Measurements from ENCODE around the gene SH3BP4. TPM values are rescaled to one million over a fixed set of nuclear protein-coding genes. Genes with fewer than 3 reads are reported as not detected.

The SH3BP4 gene
- total RNA-seq, 1 donor from 2014 or later: 1.1 TPM

DNA sequence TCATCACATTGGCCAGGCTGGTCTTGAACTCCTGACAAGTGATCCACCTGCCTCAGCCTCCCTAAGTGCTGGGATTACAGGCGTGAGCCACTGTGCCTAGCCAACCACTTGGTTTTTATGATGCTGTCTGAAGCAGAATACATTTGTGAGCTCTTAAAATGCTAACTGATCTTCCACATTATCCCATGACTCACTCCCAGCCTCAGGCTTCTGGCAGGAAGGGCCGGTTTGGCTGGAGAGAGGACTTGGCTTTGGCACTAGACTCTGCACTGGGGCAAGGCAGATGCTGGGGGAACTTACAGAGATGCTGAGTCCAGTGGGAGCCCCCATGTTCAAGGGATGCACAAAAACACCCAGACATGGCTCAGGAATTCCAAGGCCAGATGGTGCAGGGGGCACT lies 40.5 kb upstream of the SH3BP4 start:
- no peaks in the 10 kb centered on the region for H3K9me3 Mint-ChIP-seq
- no peaks in the 10 kb centered on the region for H3K36me3 Mint-ChIP-seq (ENCODE audit: low read depth)
- ATAC-seq (ENCODE audit: low read depth): no peak
- POLR2A ChIA-PET: no interaction called here
- intact Hi-C loops (cut with micrococcal nuclease): no loop called here
- no peak overlapping the region for H3K4me3 Mint-ChIP-seq
- H3K27me3 Mint-ChIP-seq: no peaks in the 10 kb centered on the region
- TF ChIP-seq, protein P1, sequence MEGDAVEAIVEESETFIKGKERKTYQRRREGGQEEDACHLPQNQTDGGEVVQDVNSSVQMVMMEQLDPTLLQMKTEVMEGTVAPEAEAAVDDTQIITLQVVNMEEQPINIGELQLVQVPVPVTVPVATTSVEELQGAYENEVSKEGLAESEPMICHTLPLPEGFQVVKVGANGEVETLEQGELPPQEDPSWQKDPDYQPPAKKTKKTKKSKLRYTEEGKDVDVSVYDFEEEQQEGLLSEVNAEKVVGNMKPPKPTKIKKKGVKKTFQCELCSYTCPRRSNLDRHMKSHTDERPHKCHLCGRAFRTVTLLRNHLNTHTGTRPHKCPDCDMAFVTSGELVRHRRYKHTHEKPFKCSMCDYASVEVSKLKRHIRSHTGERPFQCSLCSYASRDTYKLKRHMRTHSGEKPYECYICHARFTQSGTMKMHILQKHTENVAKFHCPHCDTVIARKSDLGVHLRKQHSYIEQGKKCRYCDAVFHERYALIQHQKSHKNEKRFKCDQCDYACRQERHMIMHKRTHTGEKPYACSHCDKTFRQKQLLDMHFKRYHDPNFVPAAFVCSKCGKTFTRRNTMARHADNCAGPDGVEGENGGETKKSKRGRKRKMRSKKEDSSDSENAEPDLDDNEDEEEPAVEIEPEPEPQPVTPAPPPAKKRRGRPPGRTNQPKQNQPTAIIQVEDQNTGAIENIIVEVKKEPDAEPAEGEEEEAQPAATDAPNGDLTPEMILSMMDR (IDR thresholded peaks at IDR 0.05): no peak
- DNase-seq: no peak
- H3K27ac Mint-ChIP-seq: no peak overlapping the region
- CTCF ChIA-PET: no interaction called here
- H3K4me1 Mint-ChIP-seq: no peaks in the 10 kb centered on the region

DNA sequence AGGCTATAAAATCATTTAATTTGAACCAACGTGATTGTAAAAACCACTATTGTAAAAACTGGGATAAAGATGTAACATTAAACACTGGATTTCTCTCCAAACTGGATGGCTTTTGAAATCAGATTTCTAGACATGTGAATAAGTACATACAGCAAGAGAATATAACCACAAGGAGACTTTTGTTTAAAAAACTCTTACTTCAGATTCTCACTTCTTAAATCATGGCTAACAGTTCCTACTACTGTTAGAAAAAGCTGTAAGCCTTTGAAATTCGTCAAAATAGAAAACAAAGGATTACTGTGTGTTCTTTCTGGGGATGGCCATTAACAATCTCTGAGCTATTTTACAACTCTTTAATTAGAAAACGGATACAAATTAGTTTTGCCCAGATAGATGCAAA lies 39.4 kb upstream of the SH3BP4 start:
- H3K36me3 Mint-ChIP-seq (ENCODE audit: low read depth): no peaks in the 10 kb centered on the region
- ATAC-seq (ENCODE audit: low read depth) (no peak), DNase-seq (no peak)
- CTCF ChIA-PET: no interaction called here
- TF ChIP-seq, protein P1 (IDR thresholded peaks at IDR 0.05): no peak
- POLR2A ChIA-PET: no interaction called here
- no peaks in the 10 kb centered on the region for H3K27me3 Mint-ChIP-seq
- H3K4me3 Mint-ChIP-seq: no peak overlapping the region
- intact Hi-C loops (cut with micrococcal nuclease): no loop called here
- H3K9me3 Mint-ChIP-seq: no peaks in the 10 kb centered on the region
- no peaks in the 10 kb centered on the region for H3K4me1 Mint-ChIP-seq
- no peak overlapping the region for H3K27ac Mint-ChIP-seq

- intact Hi-C loops (cut with micrococcal nuclease): no loop called here
- Mint-ChIP-seq H3K9me3 (no peaks in the 10 kb centered on the region), H3K27ac (no peak overlapping the region), H3K27me3 (no peaks in the 10 kb centered on the region), H3K4me1 (no peaks in the 10 kb centered on the region), H3K36me3 (ENCODE audit: low read depth) (no peaks in the 10 kb centered on the region), H3K4me3 (no peak overlapping the region)
- ChIA-PET CTCF (no interaction called here), POLR2A (no interaction called here)
- DNase-seq: no peak
- no peak for ATAC-seq (ENCODE audit: low read depth)
- TF ChIP-seq, protein P1 (IDR thresholded peaks at IDR 0.05): no peak
Measured at GRCh38 chr2:234913208-234913626, 38.6 kb upstream of the SH3BP4 start.

GRCh38 chr2:234914371-234915154 lies 37.3 kb upstream of the SH3BP4 start:
- ChIA-PET POLR2A (no interaction called here), CTCF (no interaction called here)
- Mint-ChIP-seq H3K36me3 (ENCODE audit: low read depth) (no peaks in the 10 kb centered on the region), H3K27ac (no peak overlapping the region), H3K27me3 (peaks cover 2% of the 10 kb centered on the region), H3K4me1 (no peaks in the 10 kb centered on the region), H3K9me3 (no peaks in the 10 kb centered on the region), H3K4me3 (no peak overlapping the region)
- ATAC-seq (ENCODE audit: low read depth): no peak
- intact Hi-C loops (cut with micrococcal nuclease): no loop called here
- no peak for DNase-seq
- TF ChIP-seq, protein P1 (IDR thresholded peaks at IDR 0.05): no peak

GRCh38 chr2:234916674-234917073 lies 35.1 kb upstream of the SH3BP4 start:
- TF ChIP-seq, protein P1 (IDR thresholded peaks at IDR 0.05): no peak
- Mint-ChIP-seq H3K4me1 (no peaks in the 10 kb centered on the region), H3K36me3 (ENCODE audit: low read depth) (no peaks in the 10 kb centered on the region), H3K4me3 (no peak overlapping the region), H3K9me3 (peaks cover 2% of the 10 kb centered on the region), H3K27ac (no peak overlapping the region), H3K27me3 (peaks cover 2% of the 10 kb centered on the region)
- no peak for DNase-seq
- ChIA-PET POLR2A (no interaction called here), CTCF (no interaction called here)
- intact Hi-C loops (cut with micrococcal nuclease): no loop called here
- ATAC-seq (ENCODE audit: low read depth): no peak

All from activated B cell treated with CpG ODN at 0.5 μM for 24 hours (primary cell).